ENCODE measurements around the gene FAM161B.
"Not testable (repeated sequence)": the region's sequence is repeated elsewhere in the genome, so short reads cannot be mapped to it uniquely, and the experiment has no call there.

The FAM161B gene

GRCh38 chr14:73945159-73945670 lies 4.7 kb downstream of the FAM161B start:
- Histone ChIP-seq H3K4me1 (ENCODE audit: control insufficient read depth, insufficient read depth, low read length, poor library complexity, severe bottlenecking) (no peaks in the 10 kb centered on the region), H3K9me3 (ENCODE audit: control insufficient read depth, low read length) (no peaks in the 10 kb centered on the region), H3K27ac (ENCODE audit: insufficient read depth, low read length, poor library complexity, severe bottlenecking) (no peak overlapping the region), H3K4me3 (ENCODE audit: insufficient read depth, low read depth, low read length, poor library complexity, severe bottlenecking) (no peak overlapping the region), H3K27me3 (replicated peaks; ENCODE audit: control insufficient read depth, insufficient read depth, low read length, poor library complexity, severe bottlenecking) (no peaks in the 10 kb centered on the region), H3K36me3 (ENCODE audit: control insufficient read depth, insufficient read depth, low read length) (peaks cover 29% of the 10 kb centered on the region)
- no peak for DNase-seq

DNA sequence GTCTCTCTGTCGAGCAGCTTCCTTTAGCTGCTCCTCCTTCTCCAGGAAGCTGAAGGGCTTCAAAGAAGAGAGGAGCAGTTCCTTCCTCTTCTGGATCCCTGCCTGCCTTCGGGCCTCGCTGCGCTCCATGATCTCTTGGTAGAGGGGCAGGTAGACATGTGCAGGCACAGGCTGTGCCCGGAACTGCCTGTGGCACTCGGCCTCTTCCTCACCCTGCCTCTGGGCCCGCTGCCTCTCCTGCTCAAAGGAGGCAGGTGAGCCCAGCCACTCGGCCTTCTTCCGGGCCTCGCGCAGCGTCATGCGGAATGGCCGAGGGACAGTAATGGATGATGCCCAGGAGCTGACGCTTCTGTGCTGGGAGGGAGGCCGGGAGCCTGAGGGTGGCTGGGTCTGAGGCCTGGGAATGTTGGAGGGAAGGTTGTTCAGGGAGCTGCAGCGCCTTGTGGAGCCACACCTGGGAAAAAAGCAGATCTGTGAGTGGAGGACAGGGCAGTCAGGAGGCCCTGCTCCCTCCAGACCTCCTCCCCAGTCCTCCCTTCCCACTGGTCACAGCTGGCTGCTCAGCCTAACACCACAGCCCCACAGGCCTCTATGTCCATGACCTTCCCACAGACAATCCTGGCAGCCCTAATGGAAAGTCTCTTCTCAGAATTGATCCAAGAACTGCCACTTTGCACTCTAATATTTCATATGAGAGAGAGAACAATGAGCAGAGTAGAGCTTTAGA lies 5.3 kb downstream of the FAM161B start:
- Histone ChIP-seq H3K4me1 (ENCODE audit: control insufficient read depth, insufficient read depth, low read length, poor library complexity, severe bottlenecking) (no peaks in the 10 kb centered on the region), H3K9me3 (ENCODE audit: control insufficient read depth, low read length) (no peaks in the 10 kb centered on the region), H3K27ac (ENCODE audit: insufficient read depth, low read length, poor library complexity, severe bottlenecking) (no peak overlapping the region), H3K4me3 (ENCODE audit: insufficient read depth, low read depth, low read length, poor library complexity, severe bottlenecking) (no peak overlapping the region), H3K36me3 (ENCODE audit: control insufficient read depth, insufficient read depth, low read length) (peaks cover 29% of the 10 kb centered on the region), H3K27me3 (replicated peaks; ENCODE audit: control insufficient read depth, insufficient read depth, low read length, poor library complexity, severe bottlenecking) (no peaks in the 10 kb centered on the region)
- DNase-seq = no peak

GRCh38 chr14:73943083-73943482 lies 6.8 kb downstream of the FAM161B start:
- DNase-seq = no peak
- Histone ChIP-seq H3K27ac (ENCODE audit: insufficient read depth, low read length, poor library complexity, severe bottlenecking) (no peak overlapping the region), H3K4me3 (ENCODE audit: insufficient read depth, low read depth, low read length, poor library complexity, severe bottlenecking) (no peak overlapping the region), H3K36me3 (ENCODE audit: control insufficient read depth, insufficient read depth, low read length) (peaks cover 29% of the 10 kb centered on the region), H3K27me3 (replicated peaks; ENCODE audit: control insufficient read depth, insufficient read depth, low read length, poor library complexity, severe bottlenecking) (no peaks in the 10 kb centered on the region), H3K4me1 (ENCODE audit: control insufficient read depth, insufficient read depth, low read length, poor library complexity, severe bottlenecking) (no peaks in the 10 kb centered on the region), H3K9me3 (ENCODE audit: control insufficient read depth, low read length) (no peaks in the 10 kb centered on the region)

DNA sequence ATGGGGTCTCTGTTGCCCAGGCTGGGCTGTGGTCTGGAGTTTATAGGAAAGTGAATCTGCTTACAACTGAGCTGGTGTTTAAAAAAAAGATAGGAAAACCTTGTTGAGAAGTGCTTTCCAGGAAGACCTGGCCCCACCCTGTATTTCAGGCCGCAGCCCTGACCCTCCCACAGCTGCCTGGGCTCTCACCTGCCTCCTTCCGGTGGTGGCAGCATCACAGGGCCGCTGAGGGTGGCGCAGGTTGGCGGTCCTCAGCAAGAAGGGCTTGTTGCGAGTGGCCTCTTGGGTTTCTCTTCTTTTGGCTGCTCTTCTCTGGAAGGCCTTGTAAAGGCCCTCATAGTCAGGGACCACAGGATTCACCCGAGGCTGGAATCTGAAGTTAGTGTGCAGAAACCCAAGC lies 7.7 kb downstream of the FAM161B start:
- Histone ChIP-seq H3K36me3 (ENCODE audit: control insufficient read depth, insufficient read depth, low read length) (peaks cover 34% of the 10 kb centered on the region), H3K27me3 (replicated peaks; ENCODE audit: control insufficient read depth, insufficient read depth, low read length, poor library complexity, severe bottlenecking) (no peaks in the 10 kb centered on the region), H3K9me3 (ENCODE audit: control insufficient read depth, low read length) (no peaks in the 10 kb centered on the region), H3K4me3 (ENCODE audit: insufficient read depth, low read depth, low read length, poor library complexity, severe bottlenecking) (no peak overlapping the region), H3K27ac (ENCODE audit: insufficient read depth, low read length, poor library complexity, severe bottlenecking) (no peak overlapping the region), H3K4me1 (ENCODE audit: control insufficient read depth, insufficient read depth, low read length, poor library complexity, severe bottlenecking) (no peaks in the 10 kb centered on the region)
- DNase-seq = no peak

GRCh38 chr14:73937012-73937411 lies 12.9 kb downstream of the FAM161B start:
- Histone ChIP-seq H3K36me3 (ENCODE audit: control insufficient read depth, insufficient read depth, low read length) (peaks cover 40% of the 10 kb centered on the region), H3K4me1 (ENCODE audit: control insufficient read depth, insufficient read depth, low read length, poor library complexity, severe bottlenecking) (no peaks in the 10 kb centered on the region), H3K27me3 (replicated peaks; ENCODE audit: control insufficient read depth, insufficient read depth, low read length, poor library complexity, severe bottlenecking) (no peaks in the 10 kb centered on the region), H3K9me3 (ENCODE audit: control insufficient read depth, low read length) (no peaks in the 10 kb centered on the region), H3K27ac (ENCODE audit: insufficient read depth, low read length, poor library complexity, severe bottlenecking) (no peak overlapping the region), H3K4me3 (ENCODE audit: insufficient read depth, low read depth, low read length, poor library complexity, severe bottlenecking) (no peak overlapping the region)
- DNase-seq = no peak

DNA sequence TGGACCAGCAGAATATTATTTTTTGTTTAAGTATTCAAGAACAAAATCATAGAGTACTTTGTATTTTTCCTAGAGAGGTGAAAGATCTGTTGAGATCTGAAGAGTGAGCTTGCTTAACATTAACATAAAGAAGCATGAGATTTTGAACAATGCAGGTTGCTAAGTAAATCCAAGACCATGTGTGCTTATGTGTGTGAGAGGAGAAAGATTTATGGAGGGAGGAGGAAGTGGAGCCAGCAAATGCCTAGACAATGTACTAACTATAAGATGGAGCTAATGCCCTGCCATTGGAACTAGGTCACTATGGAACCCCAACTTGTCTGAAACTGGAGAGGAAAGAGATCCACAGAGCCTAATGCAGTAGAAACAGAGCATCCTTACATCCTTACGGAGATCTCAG lies 13.3 kb downstream of the FAM161B start:
- H3K4me3 ChIP-seq (ENCODE audit: insufficient read depth, low read depth, low read length, poor library complexity, severe bottlenecking) = no peak overlapping the region
- DNase-seq = no peak
- H3K4me1 ChIP-seq (ENCODE audit: control insufficient read depth, insufficient read depth, low read length, poor library complexity, severe bottlenecking) = no peaks in the 10 kb centered on the region
- no peaks in the 10 kb centered on the region for H3K27me3 ChIP-seq (replicated peaks; ENCODE audit: control insufficient read depth, insufficient read depth, low read length, poor library complexity, severe bottlenecking)
- H3K9me3 ChIP-seq (ENCODE audit: control insufficient read depth, low read length) = no peaks in the 10 kb centered on the region
- peaks cover 45% of the 10 kb centered on the region for H3K36me3 ChIP-seq (ENCODE audit: control insufficient read depth, insufficient read depth, low read length)
- H3K27ac ChIP-seq (ENCODE audit: insufficient read depth, low read length, poor library complexity, severe bottlenecking) = no peak overlapping the region

DNA sequence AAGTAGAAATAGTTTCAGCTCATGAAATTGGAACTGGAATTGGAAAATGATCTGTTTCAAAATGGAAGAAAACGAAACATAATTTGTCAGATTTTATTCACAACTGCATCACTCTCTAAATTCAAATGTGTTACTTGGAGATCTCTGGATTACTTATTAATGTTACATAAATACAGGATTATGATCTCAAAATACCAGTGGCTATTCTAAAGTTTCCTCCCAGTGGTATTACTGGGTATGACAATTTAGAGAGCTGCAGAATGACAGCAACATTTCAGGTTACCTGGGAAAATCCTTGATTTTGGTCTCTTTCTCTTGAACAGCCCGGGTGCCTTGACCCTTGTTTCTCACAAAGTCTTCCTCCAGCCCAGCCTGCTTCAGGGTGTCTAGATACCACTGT lies 14.2 kb downstream of the FAM161B start:
- Histone ChIP-seq H3K27ac (ENCODE audit: insufficient read depth, low read length, poor library complexity, severe bottlenecking) (no peak overlapping the region), H3K9me3 (ENCODE audit: control insufficient read depth, low read length) (no peaks in the 10 kb centered on the region), H3K4me3 (ENCODE audit: insufficient read depth, low read depth, low read length, poor library complexity, severe bottlenecking) (no peak overlapping the region), H3K36me3 (ENCODE audit: control insufficient read depth, insufficient read depth, low read length) (peaks cover 52% of the 10 kb centered on the region), H3K4me1 (ENCODE audit: control insufficient read depth, insufficient read depth, low read length, poor library complexity, severe bottlenecking) (no peaks in the 10 kb centered on the region), H3K27me3 (replicated peaks; ENCODE audit: control insufficient read depth, insufficient read depth, low read length, poor library complexity, severe bottlenecking) (no peaks in the 10 kb centered on the region)
- no peak for DNase-seq

GRCh38 chr14:73924337-73924736 lies 25.6 kb downstream of the FAM161B start:
- Histone ChIP-seq H3K36me3 (ENCODE audit: control insufficient read depth, insufficient read depth, low read length) (peaks cover 79% of the 10 kb centered on the region), H3K4me3 (ENCODE audit: insufficient read depth, low read depth, low read length, poor library complexity, severe bottlenecking) (no peak overlapping the region), H3K27me3 (replicated peaks; ENCODE audit: control insufficient read depth, insufficient read depth, low read length, poor library complexity, severe bottlenecking) (no peaks in the 10 kb centered on the region), H3K27ac (ENCODE audit: insufficient read depth, low read length, poor library complexity, severe bottlenecking) (no peak overlapping the region), H3K4me1 (ENCODE audit: control insufficient read depth, insufficient read depth, low read length, poor library complexity, severe bottlenecking) (no peaks in the 10 kb centered on the region), H3K9me3 (ENCODE audit: control insufficient read depth, low read length) (no peaks in the 10 kb centered on the region)
- DNase-seq = no peak

DNA sequence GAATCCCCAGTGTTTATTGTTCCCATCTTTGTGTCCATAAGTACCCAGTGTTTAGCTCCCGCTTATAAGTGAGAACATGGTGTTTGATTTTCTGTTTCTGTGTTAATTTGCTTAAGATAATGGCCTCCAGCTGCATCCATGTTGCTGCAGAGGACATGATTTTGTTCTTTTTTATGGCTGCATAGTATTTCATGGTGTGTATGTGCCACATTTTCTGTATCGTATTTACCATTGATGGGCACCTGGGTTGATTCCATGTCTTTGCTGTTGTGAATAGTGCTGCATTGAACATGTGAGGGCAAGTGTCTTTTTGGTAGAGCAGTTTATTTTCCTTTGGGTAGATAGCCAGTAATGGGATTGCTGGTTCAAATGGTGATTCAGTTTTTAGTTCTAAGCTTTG lies 30.4 kb downstream of the FAM161B start:
- not testable (repeated sequence) for H3K4me1 ChIP-seq (ENCODE audit: control insufficient read depth, insufficient read depth, low read length, poor library complexity, severe bottlenecking); H3K27ac ChIP-seq (ENCODE audit: insufficient read depth, low read length, poor library complexity, severe bottlenecking); H3K9me3 ChIP-seq (ENCODE audit: control insufficient read depth, low read length); H3K4me3 ChIP-seq (ENCODE audit: insufficient read depth, low read depth, low read length, poor library complexity, severe bottlenecking); DNase-seq; H3K27me3 ChIP-seq (replicated peaks; ENCODE audit: control insufficient read depth, insufficient read depth, low read length, poor library complexity, severe bottlenecking)
- peaks cover 50% of the 10 kb centered on the region for H3K36me3 ChIP-seq (ENCODE audit: control insufficient read depth, insufficient read depth, low read length)

GRCh38 chr14:73916324-73916723 lies 33.6 kb downstream of the FAM161B start:
- no peaks in the 10 kb centered on the region for H3K9me3 ChIP-seq (ENCODE audit: control insufficient read depth, low read length)
- no peak for DNase-seq
- H3K27ac ChIP-seq (ENCODE audit: insufficient read depth, low read length, poor library complexity, severe bottlenecking) = no peak overlapping the region
- H3K4me3 ChIP-seq (ENCODE audit: insufficient read depth, low read depth, low read length, poor library complexity, severe bottlenecking) = no peak overlapping the region
- H3K36me3 ChIP-seq (ENCODE audit: control insufficient read depth, insufficient read depth, low read length) = peaks cover 52% of the 10 kb centered on the region
- H3K4me1 ChIP-seq (ENCODE audit: control insufficient read depth, insufficient read depth, low read length, poor library complexity, severe bottlenecking) = no peaks in the 10 kb centered on the region
- H3K27me3 ChIP-seq (replicated peaks; ENCODE audit: control insufficient read depth, insufficient read depth, low read length, poor library complexity, severe bottlenecking) = no peaks in the 10 kb centered on the region

All from effector memory CD4-positive, alpha-beta T cell (primary cell).